PFSK-1 (cell line): Measurements from ENCODE around the gene NR3C1.

ENCODE experiments used
- FOXP2 ChIP-seq: optimal IDR thresholded peaks from 2 replicates; pipeline ENCODE3; 2011; ENCODE audit warnings: borderline replicate concordance, control low read depth, inconsistent platforms; ENCODE audit not compliant: insufficient read depth; ENCODE audit errors: extremely low read length, extremely low read depth
- POLR2AphosphoS5 ChIP-seq: IDR thresholded peaks from 2 replicates; pipeline ENCODE4 v1.6.1; 2012; ENCODE audit warnings: low read depth, mild to moderate bottlenecking, control low read depth, low read length, moderate library complexity
- SIN3A ChIP-seq: IDR thresholded peaks from 2 replicates; pipeline ENCODE4 v1.6.1; 2012; ENCODE audit warnings: mild to moderate bottlenecking, low read length, moderate library complexity, borderline replicate concordance; ENCODE audit not compliant: insufficient read depth
- TAF1 ChIP-seq: IDR thresholded peaks from 2 replicates; pipeline ENCODE4 v1.6.1; 2012; ENCODE audit warnings: low read length, control low read depth, borderline replicate concordance; ENCODE audit not compliant: insufficient read depth
- TF ChIP-seq, protein P1 (sequence below), 2 experiments: IDR thresholded peaks; 2 replicates each; pipeline versions ENCODE4 v1.6.1 to v1.8.0; 2011 to 2012; ENCODE audit warnings: low read depth in 2 of 2, low read length in 2 of 2, control low read depth in 1 of 2, inconsistent platforms in 1 of 2, mild to moderate bottlenecking in 1 of 2, moderate library complexity in 1 of 2; ENCODE audit not compliant: insufficient read depth in 1 of 2

NR3C1 gene

DNA sequence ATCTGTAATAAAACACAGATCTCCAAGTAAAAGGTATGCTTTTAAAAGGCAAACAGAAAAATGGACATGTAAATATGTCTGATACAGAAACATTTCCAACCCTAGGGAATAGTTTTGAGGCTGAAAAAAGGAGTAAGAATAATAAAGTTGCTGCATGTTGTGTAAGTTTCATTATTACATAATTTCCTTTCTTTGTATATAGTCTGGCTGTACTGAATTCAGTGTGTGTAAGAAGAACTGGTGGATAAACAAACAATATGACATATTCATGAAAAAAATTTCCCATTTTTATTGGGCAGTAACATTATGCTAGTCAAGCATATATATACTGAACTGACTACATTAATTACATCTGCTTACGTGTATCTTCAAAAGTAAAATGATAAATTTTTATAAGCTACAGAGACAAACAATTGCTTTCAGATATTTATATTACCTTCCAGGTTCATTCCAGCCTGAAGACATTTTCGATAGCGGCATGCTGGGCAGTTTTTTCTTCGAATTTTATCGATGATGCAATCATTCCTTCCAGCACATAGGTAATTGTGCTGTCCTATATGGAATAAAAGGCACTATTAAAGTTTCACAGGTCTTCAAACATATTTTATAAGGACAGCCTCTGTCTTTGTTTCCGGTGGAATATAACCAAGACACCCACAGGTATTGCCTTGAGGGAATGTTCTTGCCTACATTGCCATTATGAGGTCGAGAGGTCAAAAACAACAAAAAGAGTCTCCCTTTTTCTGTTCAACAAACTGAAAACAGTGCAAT is 93.6 kb downstream of the NR3C1 start:
- TF ChIP-seq FOXP2: no peak
- TF ChIP-seq SIN3A: no peak
- no peak for TF ChIP-seq TAF1
- TF ChIP-seq POLR2AphosphoS5: no peak
- TF ChIP-seq, protein P1, sequence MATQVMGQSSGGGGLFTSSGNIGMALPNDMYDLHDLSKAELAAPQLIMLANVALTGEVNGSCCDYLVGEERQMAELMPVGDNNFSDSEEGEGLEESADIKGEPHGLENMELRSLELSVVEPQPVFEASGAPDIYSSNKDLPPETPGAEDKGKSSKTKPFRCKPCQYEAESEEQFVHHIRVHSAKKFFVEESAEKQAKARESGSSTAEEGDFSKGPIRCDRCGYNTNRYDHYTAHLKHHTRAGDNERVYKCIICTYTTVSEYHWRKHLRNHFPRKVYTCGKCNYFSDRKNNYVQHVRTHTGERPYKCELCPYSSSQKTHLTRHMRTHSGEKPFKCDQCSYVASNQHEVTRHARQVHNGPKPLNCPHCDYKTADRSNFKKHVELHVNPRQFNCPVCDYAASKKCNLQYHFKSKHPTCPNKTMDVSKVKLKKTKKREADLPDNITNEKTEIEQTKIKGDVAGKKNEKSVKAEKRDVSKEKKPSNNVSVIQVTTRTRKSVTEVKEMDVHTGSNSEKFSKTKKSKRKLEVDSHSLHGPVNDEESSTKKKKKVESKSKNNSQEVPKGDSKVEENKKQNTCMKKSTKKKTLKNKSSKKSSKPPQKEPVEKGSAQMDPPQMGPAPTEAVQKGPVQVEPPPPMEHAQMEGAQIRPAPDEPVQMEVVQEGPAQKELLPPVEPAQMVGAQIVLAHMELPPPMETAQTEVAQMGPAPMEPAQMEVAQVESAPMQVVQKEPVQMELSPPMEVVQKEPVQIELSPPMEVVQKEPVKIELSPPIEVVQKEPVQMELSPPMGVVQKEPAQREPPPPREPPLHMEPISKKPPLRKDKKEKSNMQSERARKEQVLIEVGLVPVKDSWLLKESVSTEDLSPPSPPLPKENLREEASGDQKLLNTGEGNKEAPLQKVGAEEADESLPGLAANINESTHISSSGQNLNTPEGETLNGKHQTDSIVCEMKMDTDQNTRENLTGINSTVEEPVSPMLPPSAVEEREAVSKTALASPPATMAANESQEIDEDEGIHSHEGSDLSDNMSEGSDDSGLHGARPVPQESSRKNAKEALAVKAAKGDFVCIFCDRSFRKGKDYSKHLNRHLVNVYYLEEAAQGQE (IDR thresholded peaks at IDR 0.05; ENCODE audit: insufficient read depth in 1 of 2, low read depth in 2 of 2, low read length in 2 of 2): no peak

GRCh38 chr5:143308731-143309130 is 94.8 kb downstream of the NR3C1 start:
- no peak for TF ChIP-seq FOXP2
- TF ChIP-seq POLR2AphosphoS5: no peak
- no peak for TF ChIP-seq TAF1
- TF ChIP-seq SIN3A: no peak
- TF ChIP-seq, protein P1 (IDR thresholded peaks at IDR 0.05; ENCODE audit: insufficient read depth in 1 of 2, low read depth in 2 of 2, low read length in 2 of 2): no peak

GRCh38 chr5:143306040-143306439 is 97.4 kb downstream of the NR3C1 start:
- TF ChIP-seq, protein P1 (IDR thresholded peaks at IDR 0.05; ENCODE audit: insufficient read depth in 1 of 2, low read depth in 2 of 2, low read length in 2 of 2): no peak

GRCh38 chr5:143304836-143305475 is 98.5 kb downstream of the NR3C1 start:
- no peak for TF ChIP-seq TAF1
- TF ChIP-seq, protein P1 (IDR thresholded peaks at IDR 0.05; ENCODE audit: insufficient read depth in 1 of 2, low read depth in 2 of 2, low read length in 2 of 2): no peak
- TF ChIP-seq FOXP2: no peak
- TF ChIP-seq SIN3A: no peak
- TF ChIP-seq POLR2AphosphoS5: no peak
